Tibial nerve (tissue), 4 donors: ENCODE data around the gene MATN1. TPM values are rescaled to one million over a fixed set of nuclear protein-coding genes. Genes with fewer than 3 reads are reported as not detected.

Experiments
- DNase-seq, 2 donors: peaks; one replicate each; pipeline ENCODE4 v3.0.0-alpha.2; 2019; ENCODE audit warnings: low spot score in 2 of 2
- H3K27ac ChIP-seq, 4 donors: fragments of 200-600 bp; sonication (generic) in 3 of 4; one replicate each; pipeline ENCODE4 v1.5.1; 2017 to 2019; ENCODE audit warnings: mild to moderate bottlenecking in 1 of 4
- H3K27me3 ChIP-seq, 2 donors: fragments of 200-600 bp; sonication (generic) in 1 of 2; one replicate each; pipeline versions ENCODE4 v1.5.1 to v1.6.0; 2017 to 2019
- H3K36me3 ChIP-seq, 3 donors: fragments of 200-600 bp; sonication (generic); one replicate each; pipeline ENCODE4 v1.5.1; 2018 to 2019
- H3K4me1 ChIP-seq, 4 donors: fragments of 200-600 bp; sonication (generic) in 3 of 4; one replicate each; pipeline ENCODE4 v1.5.1; 2017 to 2019
- H3K4me3 ChIP-seq, 4 donors: fragments of 200-600 bp; sonication (generic) in 3 of 4; one replicate each; pipeline ENCODE4 v1.5.1; 2017 to 2019; ENCODE audit warnings: mild to moderate bottlenecking in 1 of 4, moderate library complexity in 1 of 4
- H3K9me3 ChIP-seq, 4 donors: fragments of 200-600 bp; sonication (generic) in 3 of 4; one replicate each; pipeline ENCODE4 v1.5.1; 2017 to 2019
- CTCF ChIP-seq, 5 experiments: fragments of 200-600 bp in 3 of 5; fragments of 450-650 bp in 2 of 5; sonication (generic) in 3 of 5; IDR thresholded peaks; one replicate each; pipeline ENCODE4 v1.5.1; 2016 to 2019; ENCODE audit warnings: antibody characterized with exemption in 5 of 5, mild to moderate bottlenecking in 3 of 5, moderate library complexity in 2 of 5
- EP300 ChIP-seq, 2 donors: sonication (generic); formaldehyde crosslinking; IDR thresholded peaks; one replicate each; pipeline ENCODE4 v1.6.1; 2017; ENCODE audit warnings: antibody characterized with exemption in 2 of 2, mild to moderate bottlenecking in 1 of 2
- POLR2A ChIP-seq, 2 donors: fragments of 450-650 bp; IDR thresholded peaks; one replicate each; pipeline ENCODE4 v1.6.1; 2017; ENCODE audit warnings: antibody characterized with exemption in 2 of 2, mild to moderate bottlenecking in 2 of 2, moderate library complexity in 2 of 2
- WGBS, 2 donors: methylation state at CpG; one replicate each; pipeline ENCODE4 v1.1.5; 2018; 5-methylcytosine and 5-hydroxymethylcytosine counted together
- total RNA-seq, 4 donors: library from RNA; depleted of rRNA; stranded (reverse); fragments of >200 nt; gene quantifications; one replicate each; pipeline ENCODE4 v1.1.0, GENCODE V29; 2016

MATN1 gene
- total RNA-seq, 4 donors from 2014 or later: not detected

- H3K4me3 ChIP-seq: no peak overlapping the region
- peaks cover 2 to 28% of the 10 kb centered on the region in 2 donors for H3K27me3 ChIP-seq
- DNase-seq: no peak
- H3K4me1 ChIP-seq: no peaks in the 10 kb centered on the region
- 91% methylated on average over 2 of the region's 2 CpGs; no CpG with 5 or more reads in 1 of the 2 donors for WGBS, 2 donors
- H3K9me3 ChIP-seq: peaks cover 0 to 17% (median 2%) of the 10 kb centered on the region in 4 donors
- no peak overlapping the region for H3K27ac ChIP-seq
- TF ChIP-seq EP300 (IDR thresholded peaks at IDR 0.05): no peak
- H3K36me3 ChIP-seq: no peaks in the 10 kb centered on the region
Measured at GRCh38 chr1:30679201-30679975, 44.0 kb downstream of the MATN1 start.

GRCh38 chr1:30678209-30678608 lies 45.2 kb downstream of the MATN1 start:
- no peaks in the 10 kb centered on the region for H3K36me3 ChIP-seq
- H3K9me3 ChIP-seq: peaks cover 0 to 24% (median 2%) of the 10 kb centered on the region in 4 donors
- TF ChIP-seq EP300 (IDR thresholded peaks at IDR 0.05): no peak
- no peak for TF ChIP-seq POLR2A (IDR thresholded peaks at IDR 0.05)
- no peak for TF ChIP-seq CTCF (IDR thresholded peaks at IDR 0.05)
- H3K27ac ChIP-seq: no peak overlapping the region
- 55 to 72% methylated on average over 3 of the region's 3 CpGs for WGBS, 2 donors
- no peak overlapping the region for H3K4me3 ChIP-seq
- no peaks in the 10 kb centered on the region for H3K4me1 ChIP-seq
- H3K27me3 ChIP-seq: peaks cover 0 to 17% of the 10 kb centered on the region in 2 donors
- DNase-seq: no peak

- H3K4me1 ChIP-seq: no peaks in the 10 kb centered on the region
- 85 to 86% methylated on average over 2 of the region's 2 CpGs for WGBS, 2 donors
- H3K27me3 ChIP-seq: peaks cover 0 to 9% of the 10 kb centered on the region in 2 donors
- H3K36me3 ChIP-seq: no peaks in the 10 kb centered on the region
- no peak for DNase-seq
- no peak overlapping the region for H3K27ac ChIP-seq
- TF ChIP-seq CTCF (IDR thresholded peaks at IDR 0.05) (no peak), POLR2A (IDR thresholded peaks at IDR 0.05) (no peak), EP300 (IDR thresholded peaks at IDR 0.05) (no peak)
- H3K4me3 ChIP-seq: no peak overlapping the region
- peaks cover 0 to 26% (median 2%) of the 10 kb centered on the region in 4 donors for H3K9me3 ChIP-seq
Measured at GRCh38 chr1:30677471-30677870, 45.9 kb downstream of the MATN1 start.

GRCh38 chr1:30675761-30676160 lies 47.6 kb downstream of the MATN1 start:
- no peaks in the 10 kb centered on the region for H3K4me1 ChIP-seq
- peak overlapping the region in 2 of 4 donors; percentile 1 to 34 for H3K27ac ChIP-seq
- 48 to 58% methylated on average over 2 of the region's 2 CpGs for WGBS, 2 donors
- H3K4me3 ChIP-seq: no peak overlapping the region
- H3K27me3 ChIP-seq: peaks cover 0 to under 1% of the 10 kb centered on the region in 2 donors
- DNase-seq: no peak
- TF ChIP-seq CTCF (IDR thresholded peaks at IDR 0.05) (no peak), POLR2A (IDR thresholded peaks at IDR 0.05) (no peak)
- no peaks in the 10 kb centered on the region for H3K36me3 ChIP-seq
- peaks cover 0 to 26% (median 2%) of the 10 kb centered on the region in 4 donors for H3K9me3 ChIP-seq

GRCh38 chr1:30675289-30675688 lies 48.1 kb downstream of the MATN1 start:
- WGBS, 2 donors: 85 to 89% methylated on average over 2 of the region's 2 CpGs
- no peak for DNase-seq
- no peak for TF ChIP-seq EP300 (IDR thresholded peaks at IDR 0.05)
- no peak for TF ChIP-seq CTCF (IDR thresholded peaks at IDR 0.05)
- TF ChIP-seq POLR2A (IDR thresholded peaks at IDR 0.05): no peak
- no peak overlapping the region for H3K4me3 ChIP-seq
- no peaks in the 10 kb centered on the region for H3K36me3 ChIP-seq
- peaks cover 0 to 2% (median 0%) of the 10 kb centered on the region in 4 donors for H3K4me1 ChIP-seq
- H3K27ac ChIP-seq: peak overlapping the region in 2 of 4 donors; percentile 1 to 34
- H3K9me3 ChIP-seq: peaks cover 0 to 24% (median 2%) of the 10 kb centered on the region in 4 donors
- H3K27me3 ChIP-seq: no peaks in the 10 kb centered on the region
